Embryonic facial prominence (tissue), 1 donor: ENCODE results near the gene CD209.

Source experiments
- DNase-seq: peaks from one replicate; pipeline ENCODE4 v3.0.0-alpha.2; 2016; ENCODE audit errors: extremely low spot score

Gene CD209

GRCh38 chr19:7738023-7738422, 9.3 kb downstream of the CD209 start:
- DNase-seq: no peak

GRCh38 chr19:7737215-7737614, 10.1 kb downstream of the CD209 start:
- DNase-seq: no peak

- no peak for DNase-seq
These were observed 11.2 kb downstream of the CD209 start for GRCh38 chr19:7736148-7736547.

- no peak for DNase-seq
These were observed 12.8 kb downstream of the CD209 start for GRCh38 chr19:7734220-7735203.

- DNase-seq: no peak
These were observed 14.0 kb downstream of the CD209 start for GRCh38 chr19:7733376-7733775.

GRCh38 chr19:7732045-7732444, 15.3 kb downstream of the CD209 start, which contains the start of gene CLEC4G:
CLEC4G (minus strand) TSS chr19:7732110; CDS start chr19:7732102, 8 bp downstream.
- DNase-seq: no peak

- DNase-seq: no peak
These were observed 15.7 kb downstream of the CD209 start for GRCh38 chr19:7731615-7732014.

GRCh38 chr19:7731218-7731595, 16.1 kb downstream of the CD209 start:
- DNase-seq: no peak

- no peak for DNase-seq
These were observed 16.8 kb downstream of the CD209 start for GRCh38 chr19:7730286-7731217.

GRCh38 chr19:7729831-7730285, 17.5 kb downstream of the CD209 start:
- DNase-seq: no peak

- no peak for DNase-seq
These were observed 18.1 kb downstream of the CD209 start for GRCh38 chr19:7729211-7729610.

GRCh38 chr19:7725791-7726190, 21.5 kb downstream of the CD209 start:
- no peak for DNase-seq

- DNase-seq: no peak
These were observed 25.1 kb downstream of the CD209 start for GRCh38 chr19:7722231-7722651.

GRCh38 chr19:7720351-7720750, 27.0 kb downstream of the CD209 start:
- DNase-seq: no peak

- no peak for DNase-seq
These were observed 28.7 kb downstream of the CD209 start for GRCh38 chr19:7718668-7719067.

GRCh38 chr19:7716762-7717161, 30.6 kb downstream of the CD209 start:
- DNase-seq: no peak

GRCh38 chr19:7715671-7716070, 31.7 kb downstream of the CD209 start:
- DNase-seq: no peak

- DNase-seq: no peak
These were observed 36.7 kb downstream of the CD209 start for GRCh38 chr19:7710616-7711015.

- no peak for DNase-seq
These were observed 37.3 kb downstream of the CD209 start for GRCh38 chr19:7709932-7710460.

GRCh38 chr19:7706955-7707456, 40.3 kb downstream of the CD209 start:
- DNase-seq: no peak

GRCh38 chr19:7706188-7706954, 41.0 kb downstream of the CD209 start:
- no peak for DNase-seq
